A673 (cell line): Measurements from ENCODE around the gene GNAS-AS1.

Source experiments
- CTCF ChIP-seq: fragments of 300-800, 200-600 bp; sonication (generic); conservative IDR thresholded peaks from 2 replicates; pipeline ENCODE4 v1.5.1; 2017; ENCODE audit warnings: low read depth, mild to moderate bottlenecking, antibody characterized with exemption, low read length, moderate library complexity, mixed read lengths
- EZH2 ChIP-seq: fragments of 200-600 bp; sonication (generic); IDR thresholded peaks from 2 replicates; pipeline ENCODE4 v1.6.1; 2017; ENCODE audit warnings: borderline replicate concordance, low read depth, mild to moderate bottlenecking, mixed read lengths, antibody characterized with exemption, low read length; ENCODE audit not compliant: poor library complexity, severe bottlenecking

GRCh38 chr20:58795923-58796245 is 54.8 kb downstream of the GNAS-AS1 start:
- no peak for TF ChIP-seq CTCF
- TF ChIP-seq EZH2: no peak
